ENCODE data around the gene MRO. TPM values are rescaled to one million over a fixed set of nuclear protein-coding genes. Genes with fewer than 3 reads are reported as not detected.

MRO gene
- total and polyA plus RNA-seq, 10 of the 15 experiments (the other 5 are each of a cell fraction or from before 2014, with no cell fraction given), result 0.11 to 0.18 TPM; not detected in 8

DNA sequence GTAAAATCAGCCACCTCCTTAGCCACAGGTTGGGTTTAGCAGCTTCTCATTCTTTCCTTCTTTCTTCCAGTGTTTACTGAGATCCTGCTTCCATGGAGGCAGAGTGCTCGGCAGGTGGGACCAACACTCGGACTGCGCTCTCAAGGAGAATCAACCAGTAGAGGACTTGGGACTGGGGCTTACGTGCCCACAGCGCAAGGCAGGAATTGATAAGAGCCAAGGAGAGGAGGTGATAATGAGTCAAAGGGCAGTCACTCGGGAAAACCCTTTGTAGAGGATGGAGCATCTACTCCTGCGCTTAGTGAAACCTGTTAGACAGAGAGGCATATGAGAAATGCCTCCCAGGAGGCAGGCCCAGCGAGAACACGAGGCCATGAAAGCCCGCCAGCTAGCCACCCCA lies 2.9 kb upstream of the MRO start:
- BruUV-seq (replicated peaks), result no TSS peak
- no peak overlapping the region for H3K27ac ChIP-seq (ENCODE audit: control insufficient read depth, insufficient read depth)
- ChIA-PET SMC1A (ENCODE audit: uncharacterized antibody, unreplicated experiment) (interaction anchor here (3.0 kb wide), 1 partner anchor 60 kb away, joined by 10 read pairs; no protein-coding TSS in a partner anchor), RAD21 (ENCODE audit: unreplicated experiment) (no interaction called here), POLR2A (no interaction called here), CTCF (interaction anchor here (0.7 to 0.8 kb wide), 2 partner anchors 35 to 569 kb away, joined by 3 read pairs; no protein-coding TSS in a partner anchor)
- H3K27me3 ChIP-seq (replicated peaks in 1 of 2; ENCODE audit: control insufficient read depth in 2 of 2, insufficient read depth in 2 of 2, low read length in 1 of 2), result no peaks in the 10 kb centered on the region
- ATAC-seq (no peak), FAIRE-seq (no peak), DNase-seq (ENCODE audit: low read depth, low spot score) (no peak)
- no peak overlapping the region for H3K4me2 ChIP-seq (ENCODE audit: control insufficient read depth, insufficient read depth)
- 61% methylated on average over 10 of the region's 10 CpGs for WGBS (ENCODE audit: insufficient coverage, insufficient replicate concordance, low lambda C conversion rate, missing lambda C conversion rate)
- no peak overlapping the region for H2AFZ ChIP-seq (ENCODE audit: control insufficient read depth, low read depth, low read length)
- in situ Hi-C loops (cut with MboI), result no loop called here
- no peaks in the 10 kb centered on the region for H4K20me1 ChIP-seq (ENCODE audit: control insufficient read depth, insufficient read depth)
- peaks cover 6% of the 10 kb centered on the region; the same call in 1 of the 2 replicates for H3K4me1 ChIP-seq (ENCODE audit: control insufficient read depth, insufficient read depth, low read length)
- intact Hi-C loops (cut with micrococcal nuclease; ENCODE audit: unreplicated experiment), result no loop called here
- H3K79me2 ChIP-seq (ENCODE audit: control insufficient read depth, insufficient read depth, low read length), result no peaks in the 10 kb centered on the region
- H3K36me3 ChIP-seq (ENCODE audit: control insufficient read depth in 2 of 2, insufficient read depth in 2 of 2, low read length in 1 of 2), result no peaks in the 10 kb centered on the region
- no peak overlapping the region for H3K4me3 ChIP-seq
- TF ChIP-seq BRCA1 (IDR thresholded peaks at IDR 0.05; ENCODE audit: low read depth, low read length) (no peak), EGR1 (IDR thresholded peaks at IDR 0.05; ENCODE audit: borderline replicate concordance in 1 of 2, low read depth in 2 of 2, low read length in 2 of 2) (no peak), PAX8 (IDR thresholded peaks at IDR 0.05) (no peak)
- TF ChIP-seq, protein P1, sequence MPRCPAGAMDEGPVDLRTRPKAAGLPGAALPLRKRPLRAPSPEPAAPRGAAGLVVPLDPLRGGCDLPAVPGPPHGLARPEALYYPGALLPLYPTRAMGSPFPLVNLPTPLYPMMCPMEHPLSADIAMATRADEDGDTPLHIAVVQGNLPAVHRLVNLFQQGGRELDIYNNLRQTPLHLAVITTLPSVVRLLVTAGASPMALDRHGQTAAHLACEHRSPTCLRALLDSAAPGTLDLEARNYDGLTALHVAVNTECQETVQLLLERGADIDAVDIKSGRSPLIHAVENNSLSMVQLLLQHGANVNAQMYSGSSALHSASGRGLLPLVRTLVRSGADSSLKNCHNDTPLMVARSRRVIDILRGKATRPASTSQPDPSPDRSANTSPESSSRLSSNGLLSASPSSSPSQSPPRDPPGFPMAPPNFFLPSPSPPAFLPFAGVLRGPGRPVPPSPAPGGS (IDR thresholded peaks at IDR 0.05; ENCODE audit: borderline replicate concordance, insufficient read depth, low read depth, low read length, poor library complexity, severe bottlenecking), result no peak
- TF ChIP-seq, protein P2, sequence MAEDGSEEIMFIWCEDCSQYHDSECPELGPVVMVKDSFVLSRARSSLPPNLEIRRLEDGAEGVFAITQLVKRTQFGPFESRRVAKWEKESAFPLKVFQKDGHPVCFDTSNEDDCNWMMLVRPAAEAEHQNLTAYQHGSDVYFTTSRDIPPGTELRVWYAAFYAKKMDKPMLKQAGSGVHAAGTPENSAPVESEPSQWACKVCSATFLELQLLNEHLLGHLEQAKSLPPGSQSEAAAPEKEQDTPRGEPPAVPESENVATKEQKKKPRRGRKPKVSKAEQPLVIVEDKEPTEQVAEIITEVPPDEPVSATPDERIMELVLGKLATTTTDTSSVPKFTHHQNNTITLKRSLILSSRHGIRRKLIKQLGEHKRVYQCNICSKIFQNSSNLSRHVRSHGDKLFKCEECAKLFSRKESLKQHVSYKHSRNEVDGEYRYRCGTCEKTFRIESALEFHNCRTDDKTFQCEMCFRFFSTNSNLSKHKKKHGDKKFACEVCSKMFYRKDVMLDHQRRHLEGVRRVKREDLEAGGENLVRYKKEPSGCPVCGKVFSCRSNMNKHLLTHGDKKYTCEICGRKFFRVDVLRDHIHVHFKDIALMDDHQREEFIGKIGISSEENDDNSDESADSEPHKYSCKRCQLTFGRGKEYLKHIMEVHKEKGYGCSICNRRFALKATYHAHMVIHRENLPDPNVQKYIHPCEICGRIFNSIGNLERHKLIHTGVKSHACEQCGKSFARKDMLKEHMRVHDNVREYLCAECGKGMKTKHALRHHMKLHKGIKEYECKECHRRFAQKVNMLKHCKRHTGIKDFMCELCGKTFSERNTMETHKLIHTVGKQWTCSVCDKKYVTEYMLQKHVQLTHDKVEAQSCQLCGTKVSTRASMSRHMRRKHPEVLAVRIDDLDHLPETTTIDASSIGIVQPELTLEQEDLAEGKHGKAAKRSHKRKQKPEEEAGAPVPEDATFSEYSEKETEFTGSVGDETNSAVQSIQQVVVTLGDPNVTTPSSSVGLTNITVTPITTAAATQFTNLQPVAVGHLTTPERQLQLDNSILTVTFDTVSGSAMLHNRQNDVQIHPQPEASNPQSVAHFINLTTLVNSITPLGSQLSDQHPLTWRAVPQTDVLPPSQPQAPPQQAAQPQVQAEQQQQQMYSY (CRISPR knock-in tag; IDR thresholded peaks at IDR 0.05), result no peak
- TF ChIP-seq, protein P3, sequence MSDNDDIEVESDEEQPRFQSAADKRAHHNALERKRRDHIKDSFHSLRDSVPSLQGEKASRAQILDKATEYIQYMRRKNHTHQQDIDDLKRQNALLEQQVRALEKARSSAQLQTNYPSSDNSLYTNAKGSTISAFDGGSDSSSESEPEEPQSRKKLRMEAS (IDR thresholded peaks at IDR 0.05; ENCODE audit: low read depth, low read length), result no peak
- TF ChIP-seq, protein P4, sequence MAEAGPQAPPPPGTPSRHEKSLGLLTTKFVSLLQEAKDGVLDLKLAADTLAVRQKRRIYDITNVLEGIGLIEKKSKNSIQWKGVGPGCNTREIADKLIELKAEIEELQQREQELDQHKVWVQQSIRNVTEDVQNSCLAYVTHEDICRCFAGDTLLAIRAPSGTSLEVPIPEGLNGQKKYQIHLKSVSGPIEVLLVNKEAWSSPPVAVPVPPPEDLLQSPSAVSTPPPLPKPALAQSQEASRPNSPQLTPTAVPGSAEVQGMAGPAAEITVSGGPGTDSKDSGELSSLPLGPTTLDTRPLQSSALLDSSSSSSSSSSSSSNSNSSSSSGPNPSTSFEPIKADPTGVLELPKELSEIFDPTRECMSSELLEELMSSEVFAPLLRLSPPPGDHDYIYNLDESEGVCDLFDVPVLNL (IDR thresholded peaks at IDR 0.05; ENCODE audit: low read depth, low read length), result no peak
- no peak overlapping the region for H3K9ac ChIP-seq (ENCODE audit: control insufficient read depth, insufficient read depth, low read length)
- no peaks in the 10 kb centered on the region for H3K9me3 ChIP-seq (replicated peaks; ENCODE audit: control insufficient read depth, insufficient read depth, low read length)
